ENCODE results near the gene ST6GAL1. TPM values are rescaled to one million over a fixed set of nuclear protein-coding genes. Genes with fewer than 3 reads are reported as not detected.

Gene ST6GAL1
- total and polyA plus RNA-seq, 2 of the 8 experiments (the other 6 are each of a cell fraction or from before 2014, with no cell fraction given) = 62.8 to 80.9 TPM

DNA sequence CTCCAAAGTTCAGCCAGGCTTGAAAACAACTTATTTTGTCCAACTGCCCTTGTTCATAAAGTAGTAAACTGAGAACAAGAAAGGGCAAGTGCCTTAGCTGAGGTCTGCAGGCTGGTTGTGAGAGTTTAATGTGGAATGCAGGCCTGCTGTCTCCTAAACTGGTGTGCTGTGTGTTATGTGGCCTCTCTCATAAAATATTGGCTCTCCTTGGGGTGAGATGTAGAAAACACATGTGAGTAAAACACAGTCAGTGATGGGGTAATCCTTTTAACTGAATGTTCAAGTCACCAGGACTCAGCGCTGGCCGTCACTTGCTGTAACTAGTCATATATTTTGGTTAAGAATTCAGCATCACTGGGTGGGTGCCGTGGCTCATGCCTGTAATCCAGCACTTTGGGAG lies 7.1 kb upstream of the ST6GAL1 start (continued):
- TF ChIP-seq, protein P1, sequence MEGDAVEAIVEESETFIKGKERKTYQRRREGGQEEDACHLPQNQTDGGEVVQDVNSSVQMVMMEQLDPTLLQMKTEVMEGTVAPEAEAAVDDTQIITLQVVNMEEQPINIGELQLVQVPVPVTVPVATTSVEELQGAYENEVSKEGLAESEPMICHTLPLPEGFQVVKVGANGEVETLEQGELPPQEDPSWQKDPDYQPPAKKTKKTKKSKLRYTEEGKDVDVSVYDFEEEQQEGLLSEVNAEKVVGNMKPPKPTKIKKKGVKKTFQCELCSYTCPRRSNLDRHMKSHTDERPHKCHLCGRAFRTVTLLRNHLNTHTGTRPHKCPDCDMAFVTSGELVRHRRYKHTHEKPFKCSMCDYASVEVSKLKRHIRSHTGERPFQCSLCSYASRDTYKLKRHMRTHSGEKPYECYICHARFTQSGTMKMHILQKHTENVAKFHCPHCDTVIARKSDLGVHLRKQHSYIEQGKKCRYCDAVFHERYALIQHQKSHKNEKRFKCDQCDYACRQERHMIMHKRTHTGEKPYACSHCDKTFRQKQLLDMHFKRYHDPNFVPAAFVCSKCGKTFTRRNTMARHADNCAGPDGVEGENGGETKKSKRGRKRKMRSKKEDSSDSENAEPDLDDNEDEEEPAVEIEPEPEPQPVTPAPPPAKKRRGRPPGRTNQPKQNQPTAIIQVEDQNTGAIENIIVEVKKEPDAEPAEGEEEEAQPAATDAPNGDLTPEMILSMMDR (IDR thresholded peaks at IDR 0.05; ENCODE audit: control extremely low read depth in 1 of 3, insufficient read depth in 1 of 3, low read depth in 1 of 3, low read length in 3 of 3) = no peak
- TF ChIP-seq JUN (IDR thresholded peaks at IDR 0.05; ENCODE audit: low read depth, low read length) (no peak), FOSL1 (IDR thresholded peaks at IDR 0.05; ENCODE audit: insufficient read depth, low read depth, low read length) (no peak), ASH2L (IDR thresholded peaks at IDR 0.05; ENCODE audit: low read length) (no peak), CBX5 (IDR thresholded peaks at IDR 0.05; ENCODE audit: low read depth, low read length) (no peak), BACH1 (IDR thresholded peaks at IDR 0.05; ENCODE audit: low read length) (no peak), EP300 (IDR thresholded peaks at IDR 0.05; ENCODE audit: borderline replicate concordance in 1 of 2, low read depth in 2 of 2, low read length in 2 of 2) (no peak), KDM1A (IDR thresholded peaks at IDR 0.05; ENCODE audit: borderline replicate concordance, low read length) (no peak), SIX5 (IDR thresholded peaks at IDR 0.05; ENCODE audit: low read depth, low read length) (no peak), RNF2 (IDR thresholded peaks at IDR 0.05; ENCODE audit: borderline replicate concordance, low read depth, low read length, missing control alignments, poor library complexity, severe bottlenecking) (no peak)

All from H1 (cell line).